HG03469 (cell line): ENCODE results near the gene CSNK1G1.
"Not testable (repeated sequence)": the region's sequence is repeated elsewhere in the genome, so short reads cannot be mapped to it uniquely, and the experiment has no call there.

ENCODE experiments used
- ATAC-seq: cut with Tn5 transposase; IDR thresholded peaks from one replicate; pipeline ENCODE4 v1.9.1; 2021; ENCODE audit warnings: mild to moderate bottlenecking, moderate library complexity, moderate number of reproducible peaks; ENCODE audit not compliant: unreplicated experiment

The CSNK1G1 gene

GRCh38 chr15:64137226-64137833 lies 218.6 kb downstream of the CSNK1G1 start:
- no peak for ATAC-seq

DNA sequence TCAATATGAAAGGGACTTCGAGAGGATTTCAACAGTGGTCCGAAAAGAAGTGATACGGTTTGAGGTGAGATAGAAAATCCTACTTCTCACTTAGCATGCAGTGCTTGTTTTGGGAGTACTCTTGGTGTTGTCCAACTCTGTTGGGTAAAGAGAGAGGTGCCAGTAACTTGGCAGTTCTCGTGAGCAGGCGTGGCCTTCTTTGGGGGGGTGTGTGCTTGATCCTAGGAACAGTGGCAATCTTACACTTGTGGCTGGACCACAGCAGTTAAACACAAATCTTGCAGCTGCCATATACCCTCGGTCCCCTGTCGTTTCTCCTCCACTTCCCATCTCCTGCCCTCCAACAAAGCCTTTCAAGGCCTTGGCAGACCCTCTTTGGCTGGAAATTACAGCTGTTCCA lies 219.6 kb downstream of the CSNK1G1 start:
- ATAC-seq: no peak

DNA sequence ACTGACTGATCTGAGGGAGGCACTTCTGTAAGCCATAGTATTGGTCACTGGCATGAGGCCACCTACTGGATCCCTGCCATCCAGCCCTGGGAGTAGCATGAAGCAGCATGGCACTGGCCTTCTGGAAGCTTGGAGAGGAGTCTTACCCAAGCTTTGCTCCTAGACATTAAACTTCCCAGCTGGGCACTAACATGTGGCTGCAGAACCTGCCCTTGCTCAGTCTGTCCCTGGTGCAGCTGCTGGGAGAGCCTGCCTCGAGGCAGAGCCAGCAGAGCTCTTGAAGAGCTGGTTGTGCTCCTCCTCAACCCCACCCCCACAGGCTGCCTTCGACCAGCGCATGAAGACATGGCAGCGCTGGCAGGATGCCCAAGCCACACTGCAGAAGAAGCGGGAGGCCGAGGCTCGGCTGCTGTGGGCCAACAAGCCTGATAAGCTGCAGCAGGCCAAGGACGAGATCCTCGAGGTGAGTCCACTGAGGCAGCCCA lies 221.6 kb downstream of the CSNK1G1 start:
- ATAC-seq: no peak

- ATAC-seq: no peak
These were observed 222.2 kb downstream of the CSNK1G1 start for GRCh38 chr15:64133623-64134344.

- no peak for ATAC-seq
These were observed 223.8 kb downstream of the CSNK1G1 start for GRCh38 chr15:64132217-64132616.

GRCh38 chr15:64131547-64131946 lies 224.4 kb downstream of the CSNK1G1 start:
- no peak for ATAC-seq

- ATAC-seq: no peak
These were observed 225.8 kb downstream of the CSNK1G1 start for GRCh38 chr15:64130159-64130558.

GRCh38 chr15:64127521-64128270 lies 228.3 kb downstream of the CSNK1G1 start:
- ATAC-seq: no peak

DNA sequence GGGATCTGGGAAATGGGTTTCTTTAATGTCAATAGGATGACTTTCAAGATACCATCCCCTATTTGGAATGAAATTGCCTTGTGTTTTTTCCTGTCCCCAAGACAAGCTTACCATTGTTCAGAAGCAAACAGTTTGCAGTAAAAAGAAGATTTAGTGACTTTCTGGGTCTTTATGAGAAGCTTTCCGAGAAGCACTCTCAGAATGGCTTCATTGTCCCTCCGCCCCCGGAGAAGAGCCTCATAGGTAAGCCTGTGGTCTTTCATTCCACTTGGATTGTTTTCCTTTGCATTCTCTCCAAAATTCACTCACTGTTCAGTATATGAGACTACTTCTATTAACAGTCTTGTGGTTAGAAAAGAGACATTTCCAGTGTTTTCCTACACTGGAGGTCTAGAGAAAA lies 230.0 kb downstream of the CSNK1G1 start:
- no peak for ATAC-seq

- ATAC-seq: no peak
These were observed 233.0 kb downstream of the CSNK1G1 start for GRCh38 chr15:64122936-64123351.

- ATAC-seq: no peak
These were observed 233.5 kb downstream of the CSNK1G1 start for GRCh38 chr15:64122444-64122843.

- ATAC-seq: no peak
These were observed 234.4 kb downstream of the CSNK1G1 start for GRCh38 chr15:64121614-64122013.

DNA sequence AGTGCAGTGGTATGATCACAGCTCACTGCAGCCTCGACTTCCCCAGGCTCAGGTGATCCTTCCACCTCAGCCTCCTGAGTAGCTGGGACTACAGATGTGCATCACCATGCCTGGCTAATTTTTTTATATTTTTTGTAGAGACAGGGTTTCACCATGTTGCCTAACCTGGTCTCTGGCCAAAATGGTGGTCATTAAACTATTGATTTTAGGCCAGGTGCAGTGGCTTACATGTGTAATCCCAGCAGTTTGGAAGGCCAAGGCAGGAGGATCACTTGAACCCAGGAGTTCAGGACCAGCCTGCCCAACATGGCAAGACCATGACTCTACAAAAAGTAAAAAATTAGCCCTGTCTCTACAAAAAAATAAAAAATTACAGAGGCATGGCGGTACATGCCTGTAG lies 235.7 kb downstream of the CSNK1G1 start:
- ATAC-seq: not testable (repeated sequence)

DNA sequence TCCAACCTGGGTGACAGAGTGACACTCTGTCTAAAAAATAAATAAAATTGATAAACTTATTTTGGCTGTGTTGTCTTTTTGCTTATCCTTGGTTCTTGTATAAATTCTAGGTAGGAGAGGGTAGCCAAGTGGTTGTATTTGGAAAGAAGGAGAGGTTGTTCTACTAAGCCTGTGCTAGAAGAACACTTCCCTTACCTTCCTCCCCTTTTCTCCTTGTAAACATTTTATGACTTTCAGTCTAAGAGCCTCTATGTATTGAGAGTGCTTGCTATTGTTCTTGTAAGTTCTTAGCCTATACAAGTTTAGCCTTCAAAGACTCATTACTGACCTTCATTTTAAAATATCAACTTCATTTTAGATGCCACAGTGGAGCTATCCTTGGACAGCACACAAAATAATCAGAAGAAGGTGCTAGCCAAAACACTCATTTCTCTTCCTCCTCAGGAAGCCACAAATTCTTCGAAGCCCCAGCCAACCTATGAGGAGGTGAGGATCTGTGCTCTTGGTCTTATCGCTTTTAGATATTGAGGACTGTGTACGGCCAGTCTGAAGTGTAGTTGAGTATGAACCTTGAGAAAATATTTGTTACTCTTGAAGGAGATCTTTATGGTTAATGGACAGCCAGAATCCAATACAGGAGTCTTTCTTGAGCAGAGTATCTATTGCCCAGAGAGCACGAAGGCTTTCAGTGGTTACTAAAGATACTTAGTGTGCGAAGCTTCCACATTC lies 238.1 kb downstream of the CSNK1G1 start:
- no peak for ATAC-seq
